HG02588 (cell line): ENCODE measurements around the gene PKD2.
A peak's percentile ranks its signal among the peaks of the same experiment; 100 is the strongest.
"Not testable (repeated sequence)": the region's sequence is repeated elsewhere in the genome, so short reads cannot be mapped to it uniquely, and the experiment has no call there.

Experiments
- ATAC-seq: cut with Tn5 transposase; IDR thresholded peaks from one replicate; pipeline ENCODE4 v1.9.1; 2021; ENCODE audit warnings: mild to moderate bottlenecking, moderate library complexity; ENCODE audit not compliant: unreplicated experiment

The PKD2 gene

DNA sequence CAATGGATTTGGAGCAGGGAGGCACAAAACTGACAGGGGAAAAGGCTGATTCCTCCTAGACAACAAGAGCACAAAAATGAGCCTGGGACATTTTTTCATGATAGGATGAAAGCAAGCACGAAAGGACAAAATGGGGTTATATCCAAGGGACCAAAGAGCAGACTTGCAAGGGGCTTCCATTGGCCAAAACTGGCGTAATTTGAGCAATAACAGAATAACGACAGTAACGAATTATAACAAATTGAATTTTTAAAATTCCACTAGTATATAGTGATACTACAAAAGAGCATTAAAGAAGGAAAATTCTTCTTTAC, 21.6 kb upstream of the PKD2 start:
- no peak for ATAC-seq

DNA sequence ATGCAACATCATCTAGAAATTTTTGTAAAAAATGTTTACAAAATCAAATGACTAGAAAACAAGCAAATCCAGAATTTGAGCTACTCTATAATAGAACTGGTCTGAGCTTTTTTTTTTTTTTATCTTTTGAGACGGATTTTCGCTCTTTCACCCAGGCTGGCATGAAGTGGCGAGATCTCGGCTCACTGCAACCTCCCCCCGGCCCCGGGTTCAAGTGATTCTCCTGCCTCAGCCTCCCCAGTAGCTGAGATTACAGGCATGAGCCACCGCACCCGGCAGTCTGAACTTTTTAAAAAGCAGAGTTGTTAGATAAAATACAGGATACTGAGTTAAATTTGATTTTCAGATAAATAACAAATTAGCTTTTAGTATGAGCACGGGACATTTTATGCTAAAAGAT, 20.9 kb upstream of the PKD2 start:
- ATAC-seq = no peak

DNA sequence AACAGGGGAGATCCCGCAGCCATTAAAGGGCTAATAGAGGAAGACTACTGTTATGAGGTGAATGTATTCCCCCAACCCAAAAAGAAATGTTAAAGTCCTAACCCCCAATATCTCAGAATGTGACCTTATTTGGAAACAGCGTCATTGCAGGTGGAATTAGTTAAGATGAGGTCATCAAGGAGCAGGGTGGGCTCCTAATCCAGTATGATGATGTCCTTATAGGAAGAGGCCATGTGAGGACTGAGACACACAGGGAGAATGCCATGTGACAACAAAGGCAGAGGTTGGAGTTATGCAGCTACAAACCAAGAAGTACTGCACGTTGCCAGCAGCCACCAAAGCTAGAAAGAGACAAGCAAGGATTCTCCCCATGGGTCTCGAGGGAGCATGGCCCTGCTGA, 17.7 kb upstream of the PKD2 start:
- ATAC-seq = no peak

DNA sequence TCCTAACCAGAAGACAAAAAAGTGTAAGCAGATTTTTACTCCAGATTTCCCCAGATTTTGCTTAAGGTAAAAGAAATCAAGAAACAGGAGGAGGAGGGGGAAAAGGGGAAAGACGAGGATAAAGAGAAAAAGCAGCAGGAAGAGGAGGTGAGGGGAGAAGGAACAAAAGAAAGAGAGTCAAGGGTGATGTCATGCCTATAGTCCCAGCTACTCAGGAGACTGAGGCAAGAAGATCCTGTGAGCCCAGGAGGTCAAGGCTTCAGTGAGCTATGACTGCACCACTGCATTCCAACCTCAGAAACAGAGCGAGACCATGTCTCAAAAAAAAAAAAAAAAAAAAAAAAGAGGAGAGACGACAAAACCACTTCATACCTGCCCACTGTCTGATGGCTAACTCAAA, 12.0 kb upstream of the PKD2 start:
- ATAC-seq = no peak

DNA sequence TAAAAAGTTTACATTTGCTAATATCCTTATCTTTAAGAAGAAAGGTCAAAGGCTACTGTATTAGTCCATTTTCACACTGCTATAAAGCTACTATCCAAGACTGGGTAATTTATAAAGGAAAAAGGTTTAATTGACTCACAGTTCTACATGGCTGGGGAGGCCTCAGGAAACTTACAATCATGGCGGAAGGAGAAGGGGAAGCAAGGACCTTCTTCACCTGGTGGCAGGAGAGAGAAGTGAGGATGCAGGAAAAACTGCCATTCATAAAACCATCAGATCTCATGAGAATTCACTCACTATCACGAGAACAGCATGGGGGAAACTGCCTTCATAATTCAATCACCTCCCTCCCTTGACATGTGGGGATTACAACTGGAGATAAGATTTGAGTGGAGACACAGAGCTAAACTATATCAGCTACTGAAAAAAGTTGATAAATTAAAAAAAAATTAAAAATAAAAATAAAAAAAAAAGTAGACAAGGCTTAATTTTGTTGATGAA, 8.2 kb upstream of the PKD2 start:
- not testable (repeated sequence) for ATAC-seq

DNA sequence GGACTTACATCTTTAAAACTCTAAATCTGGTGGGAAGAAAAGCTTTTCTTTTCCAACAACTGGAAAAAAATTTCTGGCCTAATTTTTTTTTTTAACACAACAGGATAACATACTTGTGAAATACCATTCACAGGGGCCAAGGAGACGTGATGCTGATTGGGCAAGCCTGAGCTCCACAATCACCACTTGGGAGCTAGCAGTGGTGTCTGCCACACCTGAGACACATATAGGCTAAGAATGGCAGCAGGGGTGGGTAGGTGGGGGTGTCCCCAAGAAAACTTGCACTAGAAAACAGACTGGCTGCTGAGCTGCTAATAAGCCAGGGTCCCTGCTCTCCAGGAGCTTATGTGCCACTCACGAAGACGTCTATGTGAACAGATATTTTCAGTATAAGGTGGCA, 5.6 kb upstream of the PKD2 start:
- ATAC-seq = no peak

DNA sequence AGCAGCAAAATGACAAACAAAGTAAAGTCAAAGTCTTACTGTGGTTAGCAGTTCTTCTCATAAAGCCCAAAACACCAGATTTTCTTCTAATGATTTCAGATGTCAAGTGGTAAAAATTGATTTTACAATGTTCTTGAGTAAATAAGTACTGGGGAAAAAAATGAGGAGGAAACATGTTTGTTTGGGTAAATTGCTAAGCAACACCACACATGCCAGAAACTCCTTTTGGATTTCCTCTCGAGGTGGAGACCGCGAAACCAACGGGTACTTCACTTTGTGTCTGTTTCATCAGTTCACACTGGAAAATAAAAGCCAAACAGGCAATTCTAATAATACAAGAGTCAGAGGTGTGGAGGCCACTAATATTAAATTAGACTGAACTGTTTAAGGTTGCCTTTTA, 4.6 kb upstream of the PKD2 start:
- ATAC-seq = no peak

DNA sequence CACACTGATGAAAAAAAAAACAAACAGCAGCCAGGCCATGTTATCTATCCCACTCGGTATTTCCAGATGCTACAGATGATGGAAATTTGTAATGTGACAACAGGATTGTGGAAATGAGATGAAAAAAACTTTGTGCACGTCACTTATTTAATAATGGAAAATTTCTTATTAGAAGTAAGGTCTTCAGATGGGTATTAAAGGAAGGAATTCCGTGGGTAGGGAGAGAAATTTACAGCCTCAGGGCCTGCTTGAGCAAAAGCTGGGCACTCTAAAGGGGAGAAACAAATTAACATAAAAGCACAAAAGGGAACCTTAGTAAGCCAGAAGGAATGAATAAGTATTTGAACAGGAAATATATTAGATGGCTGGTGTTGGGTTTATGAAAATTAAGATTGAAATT, 4.2 kb upstream of the PKD2 start:
- no peak for ATAC-seq

DNA sequence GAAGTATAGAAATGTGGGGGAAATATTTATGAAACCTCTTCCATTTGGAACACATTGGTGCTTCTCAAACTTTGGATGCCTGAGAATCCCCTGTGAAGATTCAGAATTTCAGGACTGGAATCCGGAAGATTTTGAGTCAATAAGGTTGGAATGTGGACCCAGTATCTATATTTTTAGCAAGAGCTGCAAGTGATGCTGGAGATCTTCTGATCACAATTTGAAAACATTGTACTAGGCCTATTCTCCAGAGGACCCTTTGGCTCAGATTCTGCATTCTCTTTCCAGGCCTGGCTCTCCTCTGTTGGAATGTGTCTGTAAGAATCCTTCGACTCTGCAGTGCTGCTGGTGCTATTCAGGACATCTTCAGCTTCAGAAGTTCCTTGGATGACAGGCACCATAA, 2.4 kb upstream of the PKD2 start:
- no peak for ATAC-seq

DNA sequence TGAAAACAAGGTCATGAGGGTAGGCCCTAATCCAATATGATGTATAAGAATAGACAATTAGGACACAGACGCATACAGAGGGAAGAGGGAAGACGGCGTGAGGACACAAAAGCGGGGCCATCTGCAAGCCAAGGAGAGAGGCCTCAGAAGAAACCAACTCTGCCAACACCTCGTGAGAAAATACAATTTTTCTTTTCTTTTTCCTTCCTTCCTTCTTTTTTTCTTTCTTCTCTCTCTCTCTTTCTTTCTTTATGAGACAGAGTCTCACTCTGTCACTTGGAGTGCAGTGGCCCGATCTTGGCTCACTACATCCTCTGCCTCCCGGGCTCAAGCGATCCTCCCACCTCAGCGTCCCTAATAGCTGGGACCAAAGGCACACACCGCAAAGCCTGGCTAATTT, 1.5 kb upstream of the PKD2 start:
- no peak for ATAC-seq

DNA sequence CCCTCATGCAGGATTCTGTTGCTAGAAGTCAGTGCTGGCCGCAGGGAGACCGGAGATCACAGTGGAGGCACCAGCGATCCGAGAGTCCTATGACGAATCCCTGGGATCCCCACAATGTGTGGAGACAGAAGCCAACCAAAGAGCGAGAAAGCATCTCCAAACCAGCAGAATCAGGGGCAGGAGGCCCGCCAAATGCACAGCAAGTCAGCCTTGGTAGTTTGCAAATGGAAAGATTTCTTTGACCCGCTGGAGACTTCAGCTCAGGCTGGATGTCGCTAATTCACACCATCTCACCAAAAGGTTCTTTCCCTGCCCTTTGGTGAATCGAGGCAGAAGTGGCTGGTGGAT, 505 bp upstream of the PKD2 start:
- ATAC-seq = no peak

DNA sequence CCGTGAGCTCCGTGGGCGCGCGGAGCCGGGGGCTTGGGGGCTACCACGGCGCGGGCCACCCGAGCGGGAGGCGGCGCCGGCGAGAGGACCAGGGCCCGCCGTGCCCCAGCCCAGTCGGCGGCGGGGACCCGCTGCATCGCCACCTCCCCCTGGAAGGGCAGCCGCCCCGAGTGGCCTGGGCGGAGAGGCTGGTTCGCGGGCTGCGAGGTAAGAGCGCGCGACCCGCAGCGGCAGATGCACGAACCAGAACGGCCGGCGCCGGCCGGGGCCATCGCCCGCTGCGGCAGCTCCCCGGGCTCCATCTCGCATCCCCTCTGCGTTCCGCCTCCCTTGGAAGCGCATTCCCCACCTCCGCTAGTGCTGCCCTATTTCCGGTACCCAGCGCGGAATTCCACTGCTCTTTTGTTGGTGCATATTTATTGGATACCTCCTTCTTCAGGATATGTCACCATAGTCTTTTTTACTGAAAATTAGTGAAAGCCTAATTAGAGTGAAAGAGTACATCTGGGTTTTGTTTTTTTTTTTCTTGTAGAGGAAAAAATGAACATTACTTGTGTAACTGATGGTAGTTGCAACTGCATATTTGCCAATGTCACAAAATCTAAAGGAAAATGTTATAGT, 797 bp downstream of the PKD2 start:
- ATAC-seq = peak; percentile 42

DNA sequence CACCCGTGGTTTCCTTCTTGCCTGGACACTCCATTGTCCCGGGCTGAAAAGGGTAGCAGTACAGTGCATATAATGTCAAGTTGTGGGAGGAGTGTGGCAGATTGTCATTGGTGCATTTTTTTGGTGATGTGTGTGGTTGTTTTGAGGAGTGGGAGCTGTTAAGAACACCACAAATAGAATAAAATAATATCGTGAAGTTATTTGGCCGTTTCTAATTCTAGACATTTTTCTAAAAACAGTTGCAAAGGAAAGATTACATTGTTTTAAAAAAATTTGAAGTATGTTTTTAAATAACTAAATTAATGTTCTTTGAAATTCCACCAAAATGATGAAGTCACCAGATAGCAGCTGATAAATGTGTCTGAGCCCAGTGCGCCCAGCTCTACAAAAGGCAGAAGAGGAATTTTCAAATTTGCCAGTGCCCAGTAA, 1.3 kb downstream of the PKD2 start:
- no peak for ATAC-seq

DNA sequence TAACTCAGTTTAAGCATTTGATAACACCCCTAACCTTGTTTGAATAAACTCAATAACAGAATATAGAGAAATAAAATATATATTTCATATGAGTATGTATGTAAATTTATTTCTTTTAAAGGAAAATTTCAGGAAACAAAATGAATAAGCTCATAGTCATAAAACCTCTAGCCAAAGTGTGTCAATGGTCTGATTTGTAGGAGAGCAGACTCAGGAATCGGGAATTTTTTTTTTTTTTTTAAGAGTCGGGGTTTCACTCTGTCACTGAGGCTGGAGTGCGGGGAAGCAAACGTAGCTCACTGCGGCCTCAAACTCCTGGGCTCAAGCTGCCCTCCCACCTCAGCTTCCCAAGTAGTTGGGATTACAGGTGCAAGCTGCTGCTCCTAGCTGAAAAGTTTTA, 2.4 kb downstream of the PKD2 start:
- no peak for ATAC-seq

DNA sequence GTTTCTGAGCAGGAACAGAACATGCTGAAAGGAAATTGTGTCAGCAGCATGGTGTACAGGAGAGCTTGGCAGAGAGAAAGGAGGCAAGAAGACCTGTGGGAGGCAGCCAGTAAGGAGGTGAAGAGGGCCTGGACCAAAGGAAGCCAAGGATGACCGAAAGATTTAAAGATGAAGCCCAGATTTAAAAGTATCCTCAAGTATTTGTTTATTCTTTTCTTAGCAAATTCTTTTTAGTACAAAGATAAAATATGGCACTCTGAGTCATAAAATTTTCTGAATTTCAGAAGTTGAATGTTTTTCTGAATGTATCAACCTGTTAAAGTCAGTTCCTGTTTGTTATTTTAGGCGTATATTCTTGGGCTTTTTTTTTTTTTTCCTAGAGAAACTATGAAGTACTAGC, 3.5 kb downstream of the PKD2 start:
- ATAC-seq = no peak

DNA sequence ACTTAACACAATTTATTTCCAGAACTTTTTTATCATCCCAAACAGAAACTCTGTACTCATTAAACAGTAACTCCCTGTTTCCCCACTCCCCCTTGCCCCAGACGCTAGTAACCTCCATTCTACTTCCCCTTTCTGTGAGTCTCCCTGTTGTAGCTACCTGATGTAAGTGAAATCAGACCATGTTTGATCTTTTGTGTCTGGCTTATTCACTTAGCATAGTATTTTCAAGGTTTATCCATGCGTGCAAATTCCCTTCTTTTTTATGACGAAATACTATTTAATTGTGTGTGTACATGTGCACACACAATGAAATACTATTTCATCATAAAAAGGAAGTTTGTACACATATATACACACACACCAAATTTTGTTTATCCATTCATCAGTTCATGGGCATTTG, 5.2 kb downstream of the PKD2 start:
- peak; percentile 33 for ATAC-seq

DNA sequence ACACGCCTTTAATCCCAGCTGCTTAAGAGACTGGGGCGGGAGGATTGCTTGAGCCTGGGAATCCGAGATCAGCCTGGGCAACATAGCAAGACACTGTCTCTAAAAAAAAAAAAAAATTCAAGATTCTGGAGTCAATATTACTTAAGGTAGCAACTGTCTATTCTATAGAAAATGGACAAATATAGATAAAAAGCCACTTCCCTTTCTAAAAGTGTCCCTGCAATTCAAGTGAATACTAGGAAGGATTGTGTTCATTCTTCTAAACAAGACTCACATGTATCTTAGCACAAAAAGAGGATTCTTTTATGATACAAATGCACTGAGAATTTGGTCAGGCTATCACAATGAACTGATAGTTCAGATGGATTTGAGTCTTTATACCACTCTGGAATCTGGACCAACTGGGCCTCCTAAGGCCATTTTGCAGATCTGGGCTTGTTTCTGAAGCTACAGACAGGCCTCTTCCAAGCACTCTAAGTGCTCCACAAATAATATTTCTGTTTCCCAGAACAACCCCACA, 7.0 kb downstream of the PKD2 start:
- no peak for ATAC-seq

DNA sequence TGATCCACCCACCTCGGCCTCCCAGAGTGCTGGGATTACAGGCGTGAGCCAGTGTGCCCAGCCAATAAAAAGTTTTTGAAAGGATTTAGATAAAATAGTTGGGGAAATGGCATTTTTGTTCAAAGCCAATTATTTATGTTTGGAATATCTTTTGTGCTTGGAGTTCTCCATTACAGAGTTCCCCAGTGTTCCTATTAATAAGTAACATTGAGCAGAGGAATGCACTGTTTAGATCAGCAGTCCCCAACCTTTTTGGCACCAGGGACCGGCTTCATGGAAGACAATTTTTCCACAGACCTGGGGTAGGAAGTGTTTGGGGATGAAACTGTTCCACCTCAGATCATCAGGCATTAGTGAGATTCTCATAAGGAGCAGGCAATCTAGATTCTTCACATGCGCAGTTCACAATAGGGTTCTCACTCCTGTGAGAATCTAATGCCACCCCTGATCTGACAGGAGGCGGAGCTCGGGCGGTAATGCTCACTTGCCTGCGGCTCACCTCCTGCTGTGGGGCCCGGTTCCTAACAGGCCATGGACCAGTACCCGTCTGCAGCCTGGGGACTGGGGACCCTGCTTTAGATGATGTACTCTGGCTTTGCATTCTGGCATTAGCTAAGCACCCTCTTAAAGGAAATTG, 8.3 kb downstream of the PKD2 start:
- no peak for ATAC-seq

DNA sequence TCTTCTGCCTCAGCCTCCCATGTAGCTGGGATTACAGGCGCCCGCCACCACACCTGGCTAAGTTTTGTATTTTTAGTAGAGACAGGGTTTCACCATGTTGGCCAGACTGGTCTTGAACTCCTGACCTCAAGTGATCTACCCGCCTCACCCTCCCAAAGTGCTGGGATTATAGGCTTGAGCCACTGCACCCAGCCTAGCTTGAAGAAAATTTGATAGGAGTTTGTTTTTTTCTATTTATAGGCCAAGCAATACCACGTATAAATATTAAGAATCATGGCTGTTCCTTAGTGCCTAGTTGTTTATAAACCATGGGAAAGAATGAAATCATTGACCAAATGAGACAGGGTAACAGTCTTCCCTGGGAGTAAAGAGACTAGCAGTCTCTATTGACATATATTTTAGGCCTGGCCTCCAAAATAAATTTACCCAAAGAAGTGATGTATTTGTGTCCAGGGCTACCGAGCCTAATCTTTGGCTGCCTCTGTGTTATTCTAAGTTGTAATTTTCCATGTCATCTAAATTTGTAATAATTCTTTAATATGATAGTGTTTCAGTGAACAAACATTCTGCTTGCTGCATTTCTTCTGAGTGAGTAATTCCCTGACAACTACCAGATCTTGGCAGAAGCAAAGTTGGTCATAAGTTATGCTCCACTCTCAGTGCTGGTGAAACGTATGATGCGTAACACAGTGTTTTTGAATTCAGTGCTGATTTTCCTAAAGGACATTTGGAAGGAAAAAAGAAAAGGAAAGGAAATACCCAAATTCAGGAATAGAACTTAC, 10.3 kb downstream of the PKD2 start:
- no peak for ATAC-seq

DNA sequence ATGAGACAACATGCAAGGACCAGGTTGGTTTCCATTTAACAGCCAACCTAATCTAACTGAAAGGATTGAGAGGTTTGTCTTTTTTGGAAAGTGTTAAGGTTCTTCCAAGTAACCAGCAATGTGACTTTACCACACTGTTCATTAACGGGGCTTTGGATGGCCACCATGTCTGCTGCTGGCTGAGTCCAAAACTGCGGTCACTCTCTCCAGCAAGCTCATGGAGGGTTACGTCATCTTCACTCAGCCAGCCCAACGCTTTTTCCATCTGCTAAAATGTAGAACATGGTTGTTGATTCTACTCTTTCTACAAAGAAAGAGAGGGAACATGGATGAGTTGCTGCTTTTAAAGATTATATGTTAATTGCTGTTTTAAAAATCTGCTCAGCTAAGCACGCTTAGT, 11.0 kb downstream of the PKD2 start:
- ATAC-seq = no peak

DNA sequence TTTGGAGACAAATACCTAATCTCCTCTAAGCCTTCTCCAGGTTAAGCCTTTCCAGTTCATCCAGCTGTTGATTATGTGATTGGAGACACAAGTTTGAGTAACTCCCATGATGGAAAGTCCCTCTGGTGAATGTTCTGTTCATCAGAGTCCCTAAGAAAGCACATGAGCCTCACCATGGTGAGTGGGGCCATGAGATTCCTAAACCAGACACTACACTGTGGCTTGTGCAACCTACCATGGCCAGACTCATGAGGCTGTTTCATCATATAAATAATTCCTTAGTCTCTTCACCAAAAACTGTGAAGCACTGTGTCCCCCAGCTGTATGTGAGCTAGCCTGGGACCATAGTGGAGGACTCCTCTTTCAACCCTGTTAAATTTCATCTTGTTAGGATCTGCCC, 14.4 kb downstream of the PKD2 start:
- ATAC-seq = no peak

DNA sequence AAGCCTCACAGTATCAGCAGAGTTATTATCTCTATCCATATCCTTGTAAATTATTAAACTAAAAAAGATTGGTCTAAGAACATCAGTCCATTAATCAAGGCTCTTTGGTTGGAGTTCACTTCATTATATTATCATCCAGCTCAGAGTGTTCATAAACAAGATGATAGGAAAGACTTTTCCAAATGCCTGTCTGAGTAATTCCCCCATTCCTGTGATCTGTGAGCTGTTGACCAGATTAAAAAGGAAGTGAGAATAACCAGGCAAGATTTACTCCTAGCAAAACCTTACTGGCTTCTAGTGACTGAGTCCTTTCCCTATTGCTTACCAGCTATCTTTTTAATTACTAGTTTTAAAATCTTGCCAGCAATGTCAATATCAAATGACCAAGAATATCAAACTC, 14.9 kb downstream of the PKD2 start:
- no peak for ATAC-seq
